ENCODE measurements around the gene MOB2.
A peak's percentile ranks its signal among the peaks of the same experiment; 100 is the strongest.

MOB2 gene

DNA sequence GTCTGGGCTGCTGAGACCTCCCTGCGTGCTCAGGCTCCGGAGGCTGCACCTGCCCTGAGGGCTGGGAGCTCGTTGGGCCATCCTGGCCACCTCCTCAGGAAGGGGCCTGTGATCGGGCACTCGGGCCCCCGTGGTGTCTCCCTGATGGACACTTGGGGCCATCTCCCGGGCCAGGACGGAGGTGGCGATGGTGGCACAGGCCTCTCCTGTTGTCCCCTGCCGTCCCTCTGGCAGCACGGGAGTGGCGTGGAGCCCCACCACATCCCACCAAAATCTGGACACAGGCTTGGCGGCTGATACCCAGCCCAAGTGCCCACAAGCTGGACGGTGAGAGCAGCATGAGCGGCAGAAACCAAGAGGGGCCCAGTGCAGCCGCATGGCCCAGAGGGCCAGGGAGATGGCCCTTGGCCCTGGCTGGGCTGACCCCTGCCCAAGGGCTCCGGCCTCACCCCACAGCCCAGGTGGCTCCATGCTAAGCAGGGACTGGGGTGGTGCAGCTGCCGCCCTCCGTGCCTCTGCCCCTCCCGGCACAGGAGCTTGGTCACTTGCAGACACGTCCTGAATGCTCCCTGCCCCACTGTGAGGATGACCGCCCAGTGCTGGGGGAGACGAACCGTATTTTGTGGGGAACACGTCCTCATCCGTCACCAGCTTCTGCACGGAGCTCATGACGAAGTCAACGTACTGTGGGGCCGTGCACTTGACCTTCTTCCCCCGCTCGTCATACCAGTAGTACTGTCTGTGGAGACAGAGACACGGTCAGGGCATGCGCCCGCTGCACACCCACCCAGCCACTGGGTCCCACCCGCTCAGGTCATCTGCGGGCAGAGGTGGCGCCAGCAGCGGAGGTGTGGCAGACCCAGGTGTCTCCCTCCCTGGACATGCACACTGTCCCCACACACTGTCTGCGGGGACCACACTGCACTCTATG is 15.6 kb downstream of the MOB2 start:
- DNase-seq, result no peak

DNA sequence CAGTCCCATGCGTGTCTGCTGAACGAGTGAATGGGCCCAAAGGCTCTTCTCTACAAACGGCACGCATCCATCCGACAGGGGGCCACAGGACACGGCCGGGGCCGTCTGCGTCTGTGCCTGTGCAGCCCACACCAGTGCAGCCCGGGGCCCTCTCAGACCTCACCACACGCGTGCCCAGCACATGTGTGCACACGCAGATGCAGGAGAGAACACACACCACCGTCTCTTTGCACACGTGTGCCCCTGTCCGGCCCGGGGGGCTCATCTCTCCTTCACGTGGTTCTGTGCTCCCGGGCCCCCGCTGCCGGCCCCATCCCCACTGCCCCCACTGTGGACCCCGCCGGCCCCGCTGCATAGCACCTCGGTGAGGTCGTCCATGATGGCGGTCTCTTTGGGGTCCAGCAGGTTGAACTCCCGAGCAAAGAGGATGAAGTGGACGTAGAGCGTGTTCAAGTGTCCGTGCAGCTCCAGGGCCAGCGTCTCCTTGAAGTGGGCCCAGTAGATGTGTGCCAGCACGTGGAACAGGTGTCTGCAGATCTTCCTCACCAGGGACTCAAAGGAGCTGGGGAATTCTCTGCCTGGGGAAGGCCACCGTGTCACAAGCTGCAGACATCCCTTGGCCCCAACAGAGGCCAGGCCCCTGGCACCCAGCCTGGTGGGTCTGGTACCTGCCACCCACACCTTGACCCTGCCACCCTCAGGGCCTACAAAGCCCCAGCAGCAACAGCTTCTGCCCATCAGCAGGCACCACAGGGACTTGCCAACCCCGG is 16.5 kb downstream of the MOB2 start:
- no peak for DNase-seq

GRCh38 chr11:1469287-1469910 is 17.2 kb downstream of the MOB2 start:
- DNase-seq, result no peak

GRCh38 chr11:1468473-1469066 is 18.0 kb downstream of the MOB2 start:
- no peak for DNase-seq

DNA sequence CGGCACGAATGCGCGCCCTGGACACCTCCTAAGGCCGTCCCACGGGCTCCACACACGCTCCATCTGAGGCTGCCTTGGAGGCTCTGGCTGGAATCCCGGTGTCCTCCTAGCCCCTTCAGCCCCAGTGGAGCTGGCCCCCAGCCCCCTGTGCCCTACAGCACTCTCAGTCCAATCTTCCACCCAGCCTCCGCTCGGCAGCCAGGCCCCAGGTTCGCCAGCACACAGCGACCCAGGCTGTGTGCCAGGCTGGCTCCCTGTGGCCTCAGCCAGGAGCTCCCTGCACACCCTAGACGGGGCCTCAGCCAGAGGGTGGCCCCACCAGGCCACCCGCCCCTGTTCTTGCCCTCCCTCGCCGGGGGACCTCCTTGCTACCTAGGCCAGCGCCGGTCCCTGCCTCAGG is 18.6 kb downstream of the MOB2 start:
- no peak for DNase-seq

DNA sequence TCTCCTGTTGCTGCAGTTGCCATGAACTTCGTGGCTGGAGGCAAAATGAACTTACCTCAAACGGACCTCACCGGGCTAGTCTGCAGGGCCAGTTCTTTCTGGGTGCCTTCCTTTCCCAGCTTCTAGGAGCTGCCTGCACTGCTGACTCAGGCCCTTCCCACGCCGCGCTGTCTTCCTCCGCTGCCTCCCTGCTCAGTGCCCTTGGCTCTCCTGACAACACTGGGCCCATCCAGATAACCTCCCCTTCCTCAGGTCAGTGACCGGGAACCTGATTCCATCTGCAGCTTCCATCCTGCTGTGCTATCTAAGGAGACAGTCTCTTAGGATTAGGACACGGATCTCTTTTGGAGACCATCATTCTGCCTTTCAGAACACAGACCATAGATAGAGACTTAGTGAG is 19.3 kb downstream of the MOB2 start:
- DNase-seq, result no peak

- DNase-seq, result no peak
Measured at GRCh38 chr11:1466784-1467183, 19.8 kb downstream of the MOB2 start.

- DNase-seq, result no peak
Measured at GRCh38 chr11:1463056-1463455, 23.5 kb downstream of the MOB2 start.

DNA sequence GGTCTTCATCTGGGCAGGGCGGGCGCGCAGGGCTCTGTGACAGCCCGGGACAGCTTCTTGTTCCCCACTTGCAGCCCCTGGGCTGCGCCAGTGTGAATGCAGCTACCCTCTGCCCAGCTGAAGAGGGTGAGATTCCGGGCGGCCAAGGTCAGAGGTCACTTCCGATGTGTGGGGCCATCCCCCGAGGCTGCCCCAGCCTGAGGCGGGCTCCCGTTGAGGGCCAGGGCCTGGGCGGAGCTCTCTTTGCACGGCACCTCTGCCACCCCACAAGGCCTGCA is 23.9 kb downstream of the MOB2 start:
- DNase-seq, result no peak

DNA sequence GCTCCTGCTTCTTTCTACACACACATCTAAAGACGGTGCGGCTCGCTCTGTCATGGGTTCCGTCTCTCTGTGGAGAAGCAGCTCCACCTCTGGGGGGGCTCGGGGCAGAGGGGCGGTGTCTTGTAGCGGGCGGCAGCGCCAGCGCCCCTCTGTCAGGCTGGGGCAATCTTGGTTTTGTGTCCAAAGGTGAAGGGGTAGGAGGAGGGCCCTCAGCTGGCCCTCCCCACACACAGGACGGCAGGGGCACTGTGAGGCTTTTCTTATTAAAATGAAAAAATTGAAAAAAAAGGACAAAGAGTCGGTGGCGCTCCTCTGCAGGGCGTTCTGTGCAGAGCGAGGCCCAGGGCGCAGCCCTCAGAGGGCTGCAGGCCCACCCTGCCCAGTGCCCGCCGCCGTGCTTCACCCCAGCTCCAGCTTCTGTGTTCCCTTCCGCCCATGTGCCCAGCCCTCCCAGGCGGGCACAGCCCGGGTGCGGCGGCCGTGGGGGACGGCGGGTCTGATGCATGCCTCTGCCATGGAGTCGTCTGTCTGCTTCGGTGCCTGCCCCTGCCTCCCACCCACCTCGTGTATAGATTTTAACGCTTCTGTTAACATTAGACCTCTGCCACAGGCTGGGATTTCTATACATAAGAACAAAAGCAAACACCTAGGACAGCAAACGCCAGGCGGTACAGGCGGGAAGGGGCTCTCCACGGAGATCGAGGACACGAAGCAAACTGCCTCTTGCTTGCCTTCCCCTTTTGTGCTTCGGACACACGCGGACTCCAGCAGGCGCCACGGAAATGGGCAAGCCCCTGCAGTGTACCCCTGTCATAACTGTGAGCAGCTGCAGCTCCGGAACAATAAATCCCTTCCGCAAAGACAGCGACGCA is 24.5 kb downstream of the MOB2 start:
- DNase-seq, result no peak

DNA sequence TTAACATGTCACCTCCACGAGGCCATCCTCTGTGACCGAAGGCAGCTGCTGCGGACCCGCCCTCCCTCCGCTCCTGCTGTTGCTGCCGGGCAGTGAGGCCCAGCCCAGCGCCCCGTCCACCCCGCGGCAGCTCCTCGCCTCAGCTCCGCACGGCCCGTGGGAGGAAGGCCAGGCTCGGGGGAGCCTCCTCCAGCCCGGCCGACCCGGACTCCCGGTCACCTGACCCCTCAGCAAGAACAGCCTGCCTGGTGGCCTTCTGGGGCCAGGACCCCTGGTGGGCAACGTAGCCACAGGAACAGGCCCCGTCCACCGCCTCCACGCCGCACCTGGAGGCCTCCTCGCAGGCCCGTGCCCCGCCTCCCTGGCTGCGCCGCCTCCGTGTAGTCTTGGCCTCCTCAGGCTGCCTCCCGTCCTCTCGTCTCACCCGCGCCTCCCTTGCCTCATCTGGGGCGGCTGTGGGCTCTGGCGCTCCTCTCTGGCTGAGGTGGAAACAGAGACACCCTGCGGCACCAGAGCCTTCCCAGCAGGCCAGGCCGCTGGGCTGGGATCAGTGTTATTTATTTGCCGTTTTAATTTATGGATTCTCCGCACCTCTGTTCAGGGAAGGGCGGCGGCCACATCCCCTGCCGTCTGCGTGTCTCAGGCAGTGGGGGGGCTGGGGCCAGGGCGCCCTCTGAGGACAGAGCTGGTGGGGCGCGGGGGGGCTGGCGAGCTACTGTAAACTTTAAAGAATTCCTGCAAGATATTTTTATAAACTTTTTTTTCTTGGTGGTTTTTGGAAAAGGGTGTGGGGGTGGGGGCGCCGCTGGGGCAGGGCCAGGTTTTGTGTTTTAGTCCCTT is 25.4 kb downstream of the MOB2 start:
- no peak for DNase-seq

DNA sequence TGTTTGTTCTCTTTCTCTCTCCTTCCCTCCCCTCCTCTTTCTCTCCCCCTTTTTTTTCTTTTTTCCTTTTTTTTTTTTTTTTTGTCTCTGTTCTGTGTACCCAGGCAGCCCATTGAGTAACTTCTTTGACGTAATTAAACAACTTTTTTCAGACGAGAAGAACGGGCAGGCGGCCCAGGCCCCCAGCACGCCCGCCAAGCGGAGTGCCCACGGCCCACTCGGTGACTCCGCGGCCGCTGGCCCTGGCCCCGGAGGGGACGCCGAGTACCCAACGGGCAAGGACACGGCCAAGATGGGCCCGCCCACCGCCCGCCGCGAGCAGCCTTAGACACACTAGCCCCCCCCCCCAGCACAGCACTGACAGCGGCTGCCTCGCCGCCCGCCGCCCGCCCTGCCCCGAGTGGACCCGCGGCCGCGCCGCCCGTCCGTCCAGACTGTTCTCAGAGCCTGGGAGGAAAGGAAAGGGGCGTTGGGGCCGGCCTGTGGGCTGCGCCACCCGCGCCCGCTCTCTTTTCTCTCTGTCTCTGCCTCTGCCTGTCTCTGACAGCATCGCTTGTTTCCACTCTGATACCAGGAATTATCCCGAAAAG is 26.1 kb downstream of the MOB2 start:
- DNase-seq, result no peak

DNA sequence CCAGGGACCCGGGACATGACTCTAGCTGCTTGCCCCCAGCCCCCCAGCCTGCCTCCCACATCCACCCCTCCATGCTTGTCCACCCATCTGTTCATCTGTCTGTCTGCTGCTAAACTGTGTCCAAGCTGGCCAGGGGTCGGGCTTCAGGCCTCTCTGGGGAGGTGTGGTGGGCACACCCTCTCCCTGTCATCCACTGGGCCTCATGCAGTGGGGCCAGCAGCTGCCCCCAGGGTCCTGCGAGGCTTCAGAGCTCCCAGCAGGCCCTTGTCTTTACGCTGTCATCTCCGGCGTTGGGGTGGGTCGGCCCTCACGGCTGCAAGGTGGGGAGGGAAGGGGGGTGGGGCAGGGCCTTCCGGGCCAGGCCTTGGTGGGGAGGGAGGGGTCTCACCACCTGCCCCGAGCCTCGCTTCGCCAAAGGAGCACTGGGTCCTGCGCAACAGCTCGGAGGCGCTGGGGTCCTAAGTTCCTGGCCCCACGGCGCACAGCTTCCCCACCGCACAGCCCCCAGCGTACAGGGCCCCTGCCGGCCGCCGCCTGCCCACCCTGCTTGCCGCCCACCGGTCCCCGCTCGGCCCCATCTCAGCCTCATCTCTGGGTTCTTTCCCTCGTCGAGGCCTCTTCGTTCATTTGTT is 26.7 kb downstream of the MOB2 start:
- DNase-seq, result no peak

DNA sequence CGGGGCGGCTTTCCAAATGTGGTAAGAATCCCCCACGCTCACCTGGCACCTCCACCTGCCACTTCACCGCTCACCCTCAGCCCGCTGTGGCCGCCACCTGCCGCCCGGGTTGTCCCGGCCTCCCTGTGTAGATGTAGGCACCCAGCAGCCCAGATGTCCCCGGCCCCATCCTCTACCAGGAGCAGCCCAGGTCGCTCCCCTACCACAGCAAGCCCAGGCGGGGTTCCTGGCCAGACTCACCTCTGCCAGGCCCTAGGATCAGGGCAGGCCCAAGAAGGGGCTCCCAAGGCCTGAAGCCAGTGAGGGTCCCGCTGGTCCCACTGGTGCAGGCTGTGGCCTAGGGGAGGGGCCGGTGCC is 27.4 kb downstream of the MOB2 start:
- no peak for DNase-seq

DNA sequence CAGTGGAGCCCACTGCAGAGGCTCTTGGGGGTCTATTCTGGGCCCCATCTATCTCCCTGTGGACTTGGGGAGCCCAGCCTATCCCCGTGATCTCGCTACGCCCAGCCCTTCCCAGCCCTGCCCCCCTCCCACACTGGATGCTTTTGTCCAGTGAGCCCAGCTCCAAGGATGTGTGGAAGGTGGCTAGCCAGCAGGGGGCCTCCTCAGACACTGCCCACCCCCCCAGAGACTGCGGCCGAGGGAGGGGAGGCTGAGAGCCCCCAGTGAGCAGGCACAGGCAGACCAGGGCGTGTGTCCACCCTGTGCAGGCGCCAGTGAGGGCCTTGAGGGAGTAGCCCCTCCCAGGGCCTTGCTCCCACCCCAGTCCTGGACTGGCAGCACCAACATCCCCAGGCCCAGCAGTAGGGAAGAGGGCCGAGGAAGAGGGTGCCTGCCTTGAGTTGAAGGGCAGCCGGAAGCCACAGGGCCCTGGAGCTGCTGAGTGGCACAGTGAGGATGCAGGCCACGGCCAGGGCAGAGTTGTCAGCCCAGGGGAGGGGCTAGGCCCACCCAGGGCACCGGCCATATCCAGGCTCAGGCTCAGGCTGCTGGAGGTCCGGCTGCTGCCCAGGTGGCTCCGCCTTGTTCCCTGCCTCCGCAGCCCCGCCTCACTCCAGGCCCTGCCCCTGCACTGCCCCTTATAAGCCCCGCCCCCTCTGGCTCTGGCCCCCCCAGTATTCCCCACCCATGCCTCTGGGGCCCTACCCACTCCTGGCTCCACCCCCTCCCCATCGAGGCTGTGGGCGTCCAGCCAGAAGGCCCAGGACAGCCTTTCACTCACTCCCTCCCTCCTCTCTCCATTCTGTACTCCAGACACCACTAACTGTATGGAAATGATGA is 28.0 kb downstream of the MOB2 start:
- DNase-seq, result peak; percentile 22

DNA sequence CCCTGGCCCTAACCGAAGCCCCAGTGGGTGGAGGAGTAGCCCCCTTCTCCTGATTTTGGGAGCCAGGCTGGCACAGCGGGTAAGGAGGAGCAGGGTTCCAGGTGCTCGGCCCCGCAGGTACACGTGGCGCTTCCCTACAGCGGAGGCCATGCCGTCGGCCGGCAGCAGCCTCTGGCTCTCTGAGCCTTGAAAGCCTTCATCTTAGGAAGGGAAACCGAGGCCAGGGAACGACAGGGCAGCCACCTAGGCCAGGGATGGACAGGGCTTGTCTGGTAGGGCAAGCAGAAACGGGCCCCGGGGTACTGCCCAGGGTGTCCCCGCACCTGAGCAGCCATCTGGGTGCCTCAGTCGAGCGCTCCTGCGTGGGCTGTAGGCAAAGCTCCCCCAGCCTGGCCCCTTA is 28.7 kb downstream of the MOB2 start:
- no peak for DNase-seq

- no peak for DNase-seq
Measured at GRCh38 chr11:1457326-1457680, 29.3 kb downstream of the MOB2 start.

GRCh38 chr11:1456596-1457325 is 29.8 kb downstream of the MOB2 start:
- DNase-seq, result no peak

DNA sequence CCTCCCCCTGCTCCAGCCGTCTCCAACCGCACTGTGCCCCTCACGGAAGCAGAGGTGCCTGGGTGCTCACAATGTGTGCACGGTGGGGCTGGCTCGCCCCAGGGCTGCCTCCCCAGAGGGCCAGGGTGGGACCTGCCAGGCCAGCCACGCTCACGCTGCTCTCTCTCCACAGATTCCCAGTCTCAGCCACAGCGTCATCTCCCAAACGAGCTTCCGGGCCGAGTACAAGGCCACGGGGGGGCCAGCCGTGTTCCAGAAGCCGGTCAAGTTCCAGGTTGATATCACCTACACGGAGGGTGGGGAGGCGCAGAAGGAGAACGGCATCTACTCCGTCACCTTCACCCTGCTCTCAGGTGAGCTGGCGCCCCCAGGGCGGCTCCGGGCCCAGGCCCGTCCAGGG is 30.4 kb downstream of the MOB2 start:
- DNase-seq, result no peak

Measured in fibroblast of skin of back (primary cell).